GM12878 (cell line): ENCODE data around the gene CORO2B.

Source experiments
- ATF3 ChIP-seq: IDR thresholded peaks from 2 replicates; pipeline ENCODE4 v1.6.1; 2011; ENCODE audit warnings: low read depth, mild to moderate bottlenecking, low read length, moderate library complexity, borderline replicate concordance; ENCODE audit errors: extremely low read depth
- CTCF ChIP-seq, 3 experiments: IDR thresholded peaks in 2 of 3; conservative IDR thresholded peaks in 1 of 3; 2 replicates each; pipeline ENCODE4 v1.5.1; 2011; ENCODE audit warnings: low read depth in 3 of 3, low read length in 3 of 3, mild to moderate bottlenecking in 3 of 3, control low read depth in 2 of 3, moderate library complexity in 2 of 3, inconsistent platforms in 1 of 3, mixed read lengths in 1 of 3; ENCODE audit not compliant: control insufficient read depth in 2 of 3, insufficient read depth in 1 of 3; ENCODE audit errors: extremely low read depth in 1 of 3
- E2F4 ChIP-seq: IDR thresholded peaks from 2 replicates; pipeline ENCODE4 v1.6.1; 2012; ENCODE audit warnings: low read depth, low read length, improper control_type of control experiment
- EP300 ChIP-seq, 2 experiments: fragments of 150-350 bp in 1 of 2; IDR thresholded peaks; 2 replicates each; pipeline ENCODE4 v1.6.1; 2011 to 2012; ENCODE audit warnings: low read depth in 2 of 2, low read length in 2 of 2, borderline replicate concordance in 1 of 2, improper control_type of control experiment in 1 of 2, inconsistent platforms in 1 of 2; ENCODE audit not compliant: control insufficient read depth in 1 of 2
- ESRRA ChIP-seq: IDR thresholded peaks from 2 replicates; pipeline ENCODE4 v1.6.1; 2012; ENCODE audit warnings: mild to moderate bottlenecking, low read length, improper control_type of control experiment
- FOS ChIP-seq: IDR thresholded peaks from 3 replicates; pipeline ENCODE4 v1.6.1; 2011; ENCODE audit warnings: borderline replicate concordance; ENCODE audit not compliant: insufficient read length; ENCODE audit errors: extremely low read depth
- NR2C2 ChIP-seq: IDR thresholded peaks from 2 replicates; pipeline ENCODE4 v1.6.1; 2011; ENCODE audit warnings: borderline replicate concordance, low read depth; ENCODE audit not compliant: control insufficient read depth, insufficient read length
- NRF1 ChIP-seq: conservative IDR thresholded peaks from 2 replicates; pipeline ENCODE4 v1.6.1; 2011; ENCODE audit warnings: mild to moderate bottlenecking, low read depth, low read length, improper control_type of control experiment
- POLR2A ChIP-seq: IDR thresholded peaks from 2 replicates; pipeline ENCODE4 v1.6.1; 2011; ENCODE audit warnings: low read depth, mild to moderate bottlenecking, low read length
- POLR2AphosphoS5 ChIP-seq: IDR thresholded peaks from 2 replicates; pipeline ENCODE4 v1.6.1; 2011; ENCODE audit warnings: mild to moderate bottlenecking, low read length, inconsistent platforms
- REST ChIP-seq: IDR thresholded peaks from 2 replicates; pipeline ENCODE4 v1.6.1; 2012; ENCODE audit warnings: mild to moderate bottlenecking, low read depth, low read length
- RFX5 ChIP-seq: IDR thresholded peaks from 2 replicates; pipeline ENCODE4 v1.6.1; 2011; ENCODE audit warnings: low read depth, low read length, improper control_type of control experiment
- TARDBP ChIP-seq: IDR thresholded peaks from 2 replicates; pipeline ENCODE4 v1.6.1; 2016; ENCODE audit warnings: borderline replicate concordance
- TBL1XR1 ChIP-seq: IDR thresholded peaks from 2 replicates; pipeline ENCODE4 v1.6.1; 2012; ENCODE audit warnings: low read depth, low read length, improper control_type of control experiment

- TF ChIP-seq CTCF (IDR thresholded peaks at IDR 0.05 in 2 of 3, conservative IDR thresholded peaks at IDR 0.05 in 1 of 3; ENCODE audit: control insufficient read depth in 2 of 3, extremely low read depth in 1 of 3, insufficient read depth in 1 of 3, low read depth in 3 of 3, low read length in 3 of 3) (peak in 1 of 3 experiments; percentile 11; a peak in 1 of 6 replicates), POLR2A (no peak), NRF1 (no peak), ESRRA (no peak), NR2C2 (no peak), E2F4 (no peak), TARDBP (no peak), POLR2AphosphoS5 (no peak), REST (no peak), EP300 (IDR thresholded peaks at IDR 0.05; ENCODE audit: borderline replicate concordance in 1 of 2, control insufficient read depth in 1 of 2, low read depth in 2 of 2, low read length in 2 of 2) (no peak), TBL1XR1 (no peak), RFX5 (no peak), ATF3 (no peak), FOS (no peak)
Observed at GRCh38 chr15:68578175-68578979, 416 bp upstream of the CORO2B start.
